Central memory CD8-positive, alpha-beta T cell (primary cell): ENCODE measurements around the gene XYLT1.

Experiments
- ATAC-seq: fragments of 150-1000 bp; cut with Tn5 transposase; replicated peaks from 2 replicates; pipeline ENCODE4 v1.10.0; 2022; ENCODE audit warnings: mild to moderate bottlenecking, moderate FRiP score, moderate number of reproducible peaks; ENCODE audit not compliant: poor library complexity, severe bottlenecking; ENCODE audit errors: extremely low read depth
- DNase-seq, 2 donors: peaks; one replicate each; pipeline ENCODE4 v3.0.0; 2021; ENCODE audit warnings: low spot score in 2 of 2
- H3K27ac Mint-ChIP-seq: one replicate; pipeline ENCODE4 v1.8.0; 2022; ENCODE audit warnings: low read depth, mild to moderate bottlenecking, moderate library complexity, mixed read lengths
- H3K27me3 Mint-ChIP-seq: one replicate; pipeline ENCODE4 v1.8.0; 2022; ENCODE audit warnings: mixed read lengths
- H3K36me3 Mint-ChIP-seq: one replicate; pipeline ENCODE4 v1.8.0; 2022; ENCODE audit warnings: mild to moderate bottlenecking, moderate library complexity, mixed read lengths; ENCODE audit not compliant: insufficient read depth
- H3K4me1 Mint-ChIP-seq: one replicate; pipeline ENCODE4 v1.8.0; 2022; ENCODE audit warnings: mixed read lengths
- H3K4me3 Mint-ChIP-seq: one replicate; pipeline ENCODE4 v1.8.0; 2022; ENCODE audit warnings: mild to moderate bottlenecking, moderate library complexity, mixed read lengths
- H3K9me3 Mint-ChIP-seq: one replicate; pipeline ENCODE4 v1.8.0; 2022; ENCODE audit warnings: mixed read lengths

The XYLT1 gene

GRCh38 chr16:17448640-17449638 lies 21.8 kb downstream of the XYLT1 start:
- ATAC-seq (peak; percentile 83), DNase-seq (peak in 1 of 2 donors; percentile 63)
- Mint-ChIP-seq H3K27ac (peak overlapping the region; percentile 91), H3K4me3 (peak overlapping the region; percentile 65), H3K9me3 (no peaks in the 10 kb centered on the region), H3K36me3 (peaks cover 7% of the 10 kb centered on the region), H3K27me3 (no peaks in the 10 kb centered on the region), H3K4me1 (peaks cover 49% of the 10 kb centered on the region)

DNA sequence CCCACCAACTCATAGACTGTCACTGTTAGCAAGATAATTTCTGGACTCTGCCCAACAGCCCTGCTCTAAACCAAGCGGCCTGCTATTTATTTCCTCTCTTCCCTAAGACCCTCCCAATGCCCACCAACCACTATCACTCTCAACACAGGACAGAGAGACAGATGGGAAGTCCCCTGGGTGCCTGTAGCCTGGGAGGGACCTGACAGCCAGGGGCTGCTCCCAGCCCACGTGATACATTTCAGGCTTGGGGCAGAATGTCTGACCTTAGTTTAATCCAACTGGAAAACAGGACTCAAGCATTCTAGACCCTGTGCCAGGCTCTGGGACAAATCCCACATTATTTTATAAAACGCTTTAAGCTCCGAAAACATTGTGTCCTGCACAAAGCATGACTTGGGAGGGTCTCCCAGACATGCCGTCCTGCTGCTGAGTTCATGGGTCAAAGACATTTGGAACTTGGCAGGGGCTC lies 23.6 kb downstream of the XYLT1 start:
- no peak overlapping the region for H3K4me3 Mint-ChIP-seq
- H3K36me3 Mint-ChIP-seq: peaks cover 7% of the 10 kb centered on the region
- peak overlapping the region; percentile 91 for H3K27ac Mint-ChIP-seq
- no peak for ATAC-seq
- H3K4me1 Mint-ChIP-seq: peaks cover 55% of the 10 kb centered on the region
- H3K27me3 Mint-ChIP-seq: no peaks in the 10 kb centered on the region
- H3K9me3 Mint-ChIP-seq: no peaks in the 10 kb centered on the region
- no peak for DNase-seq

- H3K4me3 Mint-ChIP-seq: no peak overlapping the region
- H3K36me3 Mint-ChIP-seq: peaks cover 7% of the 10 kb centered on the region
- H3K4me1 Mint-ChIP-seq: peaks cover 50% of the 10 kb centered on the region
- DNase-seq (no peak), ATAC-seq (no peak)
- no peaks in the 10 kb centered on the region for H3K9me3 Mint-ChIP-seq
- no peaks in the 10 kb centered on the region for H3K27me3 Mint-ChIP-seq
- H3K27ac Mint-ChIP-seq: no peak overlapping the region
Observed at GRCh38 chr16:17446661-17447060, 24.1 kb downstream of the XYLT1 start.

- no peak overlapping the region for H3K27ac Mint-ChIP-seq
- DNase-seq: no peak
- H3K9me3 Mint-ChIP-seq: no peaks in the 10 kb centered on the region
- H3K4me3 Mint-ChIP-seq: no peak overlapping the region
- no peak for ATAC-seq
- peaks cover 42% of the 10 kb centered on the region for H3K4me1 Mint-ChIP-seq
- H3K27me3 Mint-ChIP-seq: no peaks in the 10 kb centered on the region
- H3K36me3 Mint-ChIP-seq: peaks cover 7% of the 10 kb centered on the region
Observed at GRCh38 chr16:17445421-17445820, 25.3 kb downstream of the XYLT1 start.

- no peak overlapping the region for H3K27ac Mint-ChIP-seq
Observed at GRCh38 chr16:17444658-17445057, 26.1 kb downstream of the XYLT1 start.

DNA sequence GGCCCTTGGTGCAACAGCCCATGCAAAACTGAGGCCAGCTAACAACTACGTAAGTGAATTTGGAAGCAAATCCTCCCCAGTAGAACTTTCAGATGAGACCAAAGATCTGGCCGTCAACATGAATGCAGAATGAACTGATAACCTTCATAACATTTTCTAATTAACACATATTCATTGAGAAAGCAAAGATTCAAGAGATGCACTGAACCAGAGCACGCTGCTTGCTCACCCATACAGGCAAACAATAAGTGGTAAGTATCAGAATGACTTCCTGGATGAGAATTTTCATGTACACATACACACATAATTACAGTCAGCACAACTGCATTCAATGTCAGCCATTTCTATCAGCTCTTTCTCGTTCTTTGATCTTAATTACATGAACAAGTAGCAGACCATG lies 30.6 kb downstream of the XYLT1 start:
- ATAC-seq (no peak), DNase-seq (no peak)
- peaks cover 1% of the 10 kb centered on the region for H3K36me3 Mint-ChIP-seq
- H3K27ac Mint-ChIP-seq: no peak overlapping the region
- peaks cover 60% of the 10 kb centered on the region for H3K4me1 Mint-ChIP-seq
- H3K27me3 Mint-ChIP-seq: no peaks in the 10 kb centered on the region
- peak overlapping the region; percentile 43 for H3K4me3 Mint-ChIP-seq
- no peaks in the 10 kb centered on the region for H3K9me3 Mint-ChIP-seq

More at GRCh38 chr16:17444658-17445057, 26.1 kb downstream of the XYLT1 start:
- DNase-seq (no peak), ATAC-seq (no peak)
- H3K4me3 Mint-ChIP-seq: no peak overlapping the region
- no peaks in the 10 kb centered on the region for H3K9me3 Mint-ChIP-seq
- H3K4me1 Mint-ChIP-seq: peaks cover 42% of the 10 kb centered on the region
- H3K27me3 Mint-ChIP-seq: no peaks in the 10 kb centered on the region
- H3K36me3 Mint-ChIP-seq: peaks cover 7% of the 10 kb centered on the region

- H3K4me1 Mint-ChIP-seq: peaks cover 60% of the 10 kb centered on the region
- no peak overlapping the region for H3K27ac Mint-ChIP-seq
- DNase-seq: no peak
- H3K27me3 Mint-ChIP-seq: no peaks in the 10 kb centered on the region
- peak; percentile 91 for ATAC-seq
- peaks cover 1% of the 10 kb centered on the region for H3K36me3 Mint-ChIP-seq
- no peaks in the 10 kb centered on the region for H3K9me3 Mint-ChIP-seq
- H3K4me3 Mint-ChIP-seq: peak overlapping the region; percentile 43
Observed at GRCh38 chr16:17439580-17439979, 31.2 kb downstream of the XYLT1 start.

- DNase-seq: no peak
- peaks cover 1% of the 10 kb centered on the region for H3K36me3 Mint-ChIP-seq
Observed at GRCh38 chr16:17437981-17438380, 32.8 kb downstream of the XYLT1 start.

GRCh38 chr16:17437127-17437720 lies 33.5 kb downstream of the XYLT1 start:
- peaks cover 1% of the 10 kb centered on the region for H3K36me3 Mint-ChIP-seq
- no peak overlapping the region for H3K27ac Mint-ChIP-seq
- no peaks in the 10 kb centered on the region for H3K9me3 Mint-ChIP-seq
- DNase-seq (no peak), ATAC-seq (no peak)
- no peaks in the 10 kb centered on the region for H3K27me3 Mint-ChIP-seq
- H3K4me3 Mint-ChIP-seq: no peak overlapping the region
- peaks cover 63% of the 10 kb centered on the region for H3K4me1 Mint-ChIP-seq

More at GRCh38 chr16:17437981-17438380, 32.8 kb downstream of the XYLT1 start:
- peak overlapping the region; percentile 51 for H3K4me3 Mint-ChIP-seq
- ATAC-seq: no peak
- H3K4me1 Mint-ChIP-seq: peaks cover 62% of the 10 kb centered on the region
- H3K27ac Mint-ChIP-seq: peak overlapping the region; percentile 45
- H3K9me3 Mint-ChIP-seq: no peaks in the 10 kb centered on the region
- H3K27me3 Mint-ChIP-seq: no peaks in the 10 kb centered on the region

- DNase-seq (no peak), ATAC-seq (no peak)
- Mint-ChIP-seq H3K4me1 (peaks cover 63% of the 10 kb centered on the region), H3K27ac (no peak overlapping the region), H3K36me3 (peaks cover 1% of the 10 kb centered on the region), H3K4me3 (no peak overlapping the region), H3K9me3 (no peaks in the 10 kb centered on the region), H3K27me3 (no peaks in the 10 kb centered on the region)
Observed at GRCh38 chr16:17435318-17435717, 35.4 kb downstream of the XYLT1 start.

DNA sequence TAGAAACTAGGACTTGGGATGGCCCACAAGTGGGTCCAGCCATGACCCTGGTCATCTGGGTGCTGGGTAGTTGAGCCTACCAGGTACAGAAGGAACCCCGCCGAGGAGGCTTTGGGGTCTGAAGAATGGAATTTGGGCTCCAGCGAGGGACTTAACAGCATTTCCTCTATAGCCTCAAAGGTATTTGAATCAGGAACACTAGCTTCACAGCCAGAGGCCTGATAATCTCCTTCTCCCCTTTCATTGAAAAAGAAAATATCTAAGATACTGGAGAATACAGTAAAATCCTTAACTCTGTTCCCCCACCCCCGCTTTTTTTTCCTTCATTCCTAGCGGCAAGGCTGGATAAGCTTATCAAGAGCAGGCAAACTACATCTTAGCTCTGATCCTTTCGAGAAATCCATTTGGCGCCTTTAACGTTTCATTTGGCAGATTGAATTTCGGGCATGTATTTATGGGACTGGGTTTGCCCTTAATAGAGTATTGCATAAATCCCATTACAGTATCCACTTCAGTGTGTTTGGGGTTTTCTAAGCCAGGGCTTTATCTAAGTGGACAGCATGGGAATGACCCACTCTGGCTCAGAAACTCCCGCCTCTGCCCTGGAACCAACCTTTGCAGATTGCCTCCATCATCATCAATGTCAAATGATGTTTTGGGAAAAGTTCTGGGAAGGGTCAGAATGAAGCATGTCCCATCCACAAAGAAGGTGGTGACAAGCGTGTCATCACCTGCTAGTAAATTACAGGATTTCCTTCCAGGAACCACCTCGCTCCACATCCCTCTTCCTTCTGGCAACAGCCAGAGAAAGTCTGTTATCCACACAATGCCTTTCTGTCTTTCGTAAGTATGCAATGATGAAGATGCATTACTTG lies 36.9 kb downstream of the XYLT1 start:
- Mint-ChIP-seq H3K9me3 (no peaks in the 10 kb centered on the region), H3K4me1 (peaks cover 48% of the 10 kb centered on the region), H3K27me3 (no peaks in the 10 kb centered on the region), H3K4me3 (no peak overlapping the region), H3K36me3 (peaks cover 1% of the 10 kb centered on the region), H3K27ac (no peak overlapping the region)
- DNase-seq (no peak), ATAC-seq (no peak)

DNA sequence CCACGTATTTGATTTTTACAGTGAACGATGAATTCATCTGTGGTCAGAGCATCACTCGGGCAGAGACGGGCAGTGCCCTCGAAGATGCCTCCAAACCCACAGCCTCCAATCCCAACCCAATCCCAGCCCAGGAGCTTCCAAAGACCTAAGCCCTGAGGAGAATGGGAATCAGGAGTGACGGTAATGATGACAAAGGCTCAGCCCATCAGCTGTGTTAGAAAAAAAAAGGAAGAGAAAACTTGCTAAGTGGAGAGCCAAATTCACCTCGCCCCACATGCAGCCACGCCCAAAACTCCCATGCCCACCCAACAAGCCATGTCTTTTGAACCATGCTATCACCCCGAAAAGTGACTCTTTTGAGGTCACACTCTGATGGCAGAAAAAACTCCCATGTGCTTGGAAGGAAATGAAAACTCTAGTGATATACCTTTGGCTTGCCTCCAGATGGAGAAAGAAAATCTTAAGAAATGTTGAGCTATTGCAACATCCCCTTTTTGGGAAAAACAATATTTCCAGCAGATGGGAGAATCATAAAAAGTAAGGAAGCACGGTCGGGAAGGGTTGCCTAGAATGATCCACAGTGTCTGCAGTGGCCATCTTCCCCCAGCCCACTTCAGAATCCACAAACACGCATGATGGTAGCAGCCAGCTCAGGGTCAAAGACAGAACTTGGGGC lies 37.7 kb downstream of the XYLT1 start:
- no peak overlapping the region for H3K27ac Mint-ChIP-seq
- peaks cover 1% of the 10 kb centered on the region for H3K36me3 Mint-ChIP-seq
- no peak overlapping the region for H3K4me3 Mint-ChIP-seq
- H3K27me3 Mint-ChIP-seq: no peaks in the 10 kb centered on the region
- ATAC-seq: no peak
- DNase-seq: no peak
- peaks cover 40% of the 10 kb centered on the region for H3K4me1 Mint-ChIP-seq
- H3K9me3 Mint-ChIP-seq: no peaks in the 10 kb centered on the region
